Fibroblast of lung (primary cell): ENCODE measurements around the gene POP5. TPM values are rescaled to one million over a fixed set of nuclear protein-coding genes. Genes with fewer than 3 reads are reported as not detected.
A peak's percentile ranks its signal among the peaks of the same experiment; 100 is the strongest.

ENCODE experiments used
- DNase-seq, 2 donors: peaks; one replicate each; pipeline versions ENCODE4 v3.0.0 to v3.0.0-alpha.2; 2010; ENCODE audit warnings: low read depth in 2 of 2
- H2AFZ ChIP-seq: 2 replicates; pipeline ENCODE4 v1.5.1; 2012; ENCODE audit warnings: low read length, control low read depth, inconsistent platforms
- H3K27ac ChIP-seq: 2 replicates; pipeline ENCODE4 v1.5.1; 2011; ENCODE audit warnings: low read length, control low read depth; ENCODE audit not compliant: insufficient read depth
- H3K27me3 ChIP-seq: 2 replicates; pipeline ENCODE4 v1.5.1; 2011; ENCODE audit warnings: mild to moderate bottlenecking, low read length; ENCODE audit not compliant: control insufficient read depth, insufficient read depth
- H3K36me3 ChIP-seq: 2 replicates; pipeline ENCODE4 v1.5.1; 2011; ENCODE audit warnings: low read length; ENCODE audit not compliant: control insufficient read depth, insufficient read depth
- H3K4me1 ChIP-seq: 2 replicates; pipeline ENCODE4 v1.5.1; 2011; ENCODE audit warnings: low read length; ENCODE audit not compliant: control insufficient read depth, insufficient read depth; ENCODE audit errors: extremely low read depth
- H3K4me2 ChIP-seq: 2 replicates; pipeline ENCODE4 v1.5.1; 2011; ENCODE audit warnings: low read length, control low read depth; ENCODE audit not compliant: insufficient read depth; ENCODE audit errors: extremely low read depth
- H3K4me3 ChIP-seq, 4 experiments: fragments of 200-600 bp in 1 of 4; sonication (generic) in 1 of 4; replicated peaks in 1 of 4; 2 replicates each; pipeline ENCODE4 v1.5.1; 2011 to 2016; ENCODE audit warnings: low read length in 4 of 4, low read depth in 3 of 4, mild to moderate bottlenecking in 3 of 4, control low read depth in 2 of 4, inconsistent platforms in 1 of 4, mixed read lengths in 1 of 4; ENCODE audit not compliant: insufficient read depth in 1 of 4; ENCODE audit errors: control extremely low read depth in 1 of 4
- H3K79me2 ChIP-seq: 2 replicates; pipeline ENCODE4 v1.5.1; 2012; ENCODE audit warnings: mild to moderate bottlenecking, low read length, inconsistent platforms; ENCODE audit not compliant: control insufficient read depth, insufficient read depth
- H3K9ac ChIP-seq: 2 replicates; pipeline ENCODE4 v1.5.1; 2011; ENCODE audit warnings: mild to moderate bottlenecking, low read length, control low read depth; ENCODE audit not compliant: insufficient read depth
- H3K9me3 ChIP-seq: 2 replicates; pipeline ENCODE4 v1.5.1; 2012; ENCODE audit warnings: low read depth, low read length; ENCODE audit not compliant: control insufficient read depth, insufficient read depth
- H4K20me1 ChIP-seq: 2 replicates; pipeline ENCODE4 v1.5.1; 2011; ENCODE audit warnings: low read length; ENCODE audit not compliant: control insufficient read depth, insufficient read depth; ENCODE audit errors: extremely low read depth
- EZH2 ChIP-seq: IDR thresholded peaks from 2 replicates; pipeline ENCODE4 v1.5.1; 2012; ENCODE audit warnings: low read length, control low read depth, mild to moderate bottlenecking; ENCODE audit errors: missing control alignments
- polyA plus RNA-seq, 2 donors: library from polyadenylated mRNA; depleted of rRNA in 1 of 2; stranded (reverse) in 1 of 2; unstranded in 1 of 2; fragments of >200 nt; gene quantifications; 2 replicates each; pipeline ENCODE4 v1.2.1, GENCODE V29; 2011 to 2012; ENCODE audit warnings: missing spikeins in 1 of 2
- total RNA-seq: library from RNA; depleted of rRNA; stranded (reverse); fragments of >200 nt; gene quantifications from 2 replicates; pipeline ENCODE4 v1.2.1, GENCODE V29; 2014
- TF ChIP-seq, protein P1 (sequence below), 2 donors: IDR thresholded peaks in 1 of 2; conservative IDR thresholded peaks in 1 of 2; 1 replicate in 1 of 2; 2 replicates in 1 of 2; pipeline ENCODE4 v1.5.1; 2011 to 2012; ENCODE audit warnings: low read length in 2 of 2, control low read depth in 1 of 2, inconsistent platforms in 1 of 2, low read depth in 1 of 2, mild to moderate bottlenecking in 1 of 2

Gene POP5
- total and polyA plus RNA-seq, 2 donors (not counting 1 experiment from before 2014, with no cell fraction given) = 28.6 to 50.3 TPM

DNA sequence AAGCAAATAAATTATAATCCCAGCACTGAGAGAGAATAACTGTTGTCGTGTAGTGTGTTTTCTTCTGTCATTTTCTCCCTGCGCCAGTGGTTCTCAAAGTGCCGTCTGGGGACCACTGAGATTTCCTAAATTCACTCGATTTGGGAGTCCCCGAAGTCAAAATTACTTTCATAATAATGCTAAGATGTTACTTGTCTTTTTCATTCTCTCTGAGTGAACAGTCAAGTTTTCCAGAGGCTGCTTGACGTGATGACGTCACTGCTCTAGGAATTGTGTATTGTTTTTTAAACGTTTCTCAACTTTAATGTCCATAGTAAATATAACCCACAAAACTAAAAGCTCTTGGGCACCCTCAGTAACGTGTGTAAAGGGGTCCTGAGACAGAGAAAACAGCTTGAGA, 796 bp upstream of the POP5 start:
- peak overlapping the region; percentile 89 to 97 (median 95) for H3K4me3 ChIP-seq
- H3K9ac ChIP-seq = no peak overlapping the region
- peak overlapping the region; percentile 97 for H2AFZ ChIP-seq
- no peaks in the 10 kb centered on the region for H3K9me3 ChIP-seq
- H3K4me1 ChIP-seq = peaks cover 7% of the 10 kb centered on the region
- H3K4me2 ChIP-seq = peak overlapping the region; percentile 82
- no peaks in the 10 kb centered on the region for H4K20me1 ChIP-seq
- DNase-seq = no peak
- H3K79me2 ChIP-seq = no peaks in the 10 kb centered on the region
- TF ChIP-seq EZH2 = no peak
- TF ChIP-seq, protein P1, sequence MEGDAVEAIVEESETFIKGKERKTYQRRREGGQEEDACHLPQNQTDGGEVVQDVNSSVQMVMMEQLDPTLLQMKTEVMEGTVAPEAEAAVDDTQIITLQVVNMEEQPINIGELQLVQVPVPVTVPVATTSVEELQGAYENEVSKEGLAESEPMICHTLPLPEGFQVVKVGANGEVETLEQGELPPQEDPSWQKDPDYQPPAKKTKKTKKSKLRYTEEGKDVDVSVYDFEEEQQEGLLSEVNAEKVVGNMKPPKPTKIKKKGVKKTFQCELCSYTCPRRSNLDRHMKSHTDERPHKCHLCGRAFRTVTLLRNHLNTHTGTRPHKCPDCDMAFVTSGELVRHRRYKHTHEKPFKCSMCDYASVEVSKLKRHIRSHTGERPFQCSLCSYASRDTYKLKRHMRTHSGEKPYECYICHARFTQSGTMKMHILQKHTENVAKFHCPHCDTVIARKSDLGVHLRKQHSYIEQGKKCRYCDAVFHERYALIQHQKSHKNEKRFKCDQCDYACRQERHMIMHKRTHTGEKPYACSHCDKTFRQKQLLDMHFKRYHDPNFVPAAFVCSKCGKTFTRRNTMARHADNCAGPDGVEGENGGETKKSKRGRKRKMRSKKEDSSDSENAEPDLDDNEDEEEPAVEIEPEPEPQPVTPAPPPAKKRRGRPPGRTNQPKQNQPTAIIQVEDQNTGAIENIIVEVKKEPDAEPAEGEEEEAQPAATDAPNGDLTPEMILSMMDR (conservative IDR thresholded peaks at IDR 0.05 in 1 of 2, IDR thresholded peaks at IDR 0.05 in 1 of 2; ENCODE audit: low read depth in 1 of 2, low read length in 2 of 2) = no peak
- peaks cover 2% of the 10 kb centered on the region for H3K27me3 ChIP-seq
- H3K27ac ChIP-seq = peak overlapping the region; percentile 3
- peaks cover 2% of the 10 kb centered on the region for H3K36me3 ChIP-seq

DNA sequence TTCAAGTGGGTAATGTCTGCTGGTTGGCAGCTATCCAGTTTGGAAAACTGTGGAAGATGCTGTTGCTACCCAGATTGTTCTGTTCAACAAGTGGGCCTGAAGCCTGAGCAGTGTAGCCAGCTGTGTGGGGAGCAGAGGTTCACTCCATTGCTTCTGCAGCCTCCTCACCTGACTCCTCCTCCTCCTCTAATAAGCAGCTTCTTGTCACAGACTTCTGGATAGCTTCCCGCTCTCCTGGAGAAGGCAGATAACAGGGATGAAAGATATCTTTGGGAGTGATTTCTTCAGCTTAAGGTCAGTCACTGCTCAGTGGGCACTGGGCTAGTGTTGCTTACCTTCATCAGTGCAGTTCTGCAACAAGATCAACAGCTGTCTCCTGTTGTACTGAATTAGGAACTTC, 2.0 kb downstream of the POP5 start:
- DNase-seq = no peak
- Histone ChIP-seq H2AFZ (no peak overlapping the region), H3K9ac (no peak overlapping the region), H3K27ac (no peak overlapping the region), H3K79me2 (no peaks in the 10 kb centered on the region), H3K9me3 (no peaks in the 10 kb centered on the region), H3K36me3 (peaks cover 13% of the 10 kb centered on the region), H3K4me1 (peaks cover 7% of the 10 kb centered on the region), H3K4me2 (no peak overlapping the region), H3K4me3 (no peak overlapping the region), H3K27me3 (no peaks in the 10 kb centered on the region), H4K20me1 (no peaks in the 10 kb centered on the region)
- TF ChIP-seq EZH2 = no peak
- TF ChIP-seq, protein P1 (conservative IDR thresholded peaks at IDR 0.05 in 1 of 2, IDR thresholded peaks at IDR 0.05 in 1 of 2; ENCODE audit: low read depth in 1 of 2, low read length in 2 of 2) = no peak

DNA sequence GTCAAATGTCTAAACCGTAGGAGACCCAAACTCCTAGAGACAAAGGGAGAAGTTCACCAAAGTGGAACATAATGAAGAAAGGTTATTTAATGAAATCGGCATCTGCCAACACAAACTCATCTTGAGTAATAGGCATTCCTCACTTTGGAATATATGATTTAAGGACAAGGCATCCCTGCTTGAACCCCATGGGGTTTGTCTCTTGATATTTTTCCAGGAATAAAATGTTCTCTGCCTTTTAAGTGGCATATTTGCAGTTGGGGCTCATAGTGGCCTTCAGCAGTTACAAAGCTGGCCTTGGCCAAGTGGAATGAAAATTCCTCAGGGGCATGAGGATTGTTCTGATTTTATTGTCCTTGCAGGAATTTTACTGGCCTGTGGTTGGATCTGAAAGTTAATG, 7.1 kb downstream of the POP5 start:
- no peak for TF ChIP-seq EZH2
- TF ChIP-seq, protein P1 (conservative IDR thresholded peaks at IDR 0.05 in 1 of 2, IDR thresholded peaks at IDR 0.05 in 1 of 2; ENCODE audit: low read depth in 1 of 2, low read length in 2 of 2) = no peak

More for the DNA sequence above, 7.1 kb downstream of the POP5 start:
- no peak overlapping the region for H3K27ac ChIP-seq
- no peaks in the 10 kb centered on the region for H4K20me1 ChIP-seq
- no peaks in the 10 kb centered on the region for H3K27me3 ChIP-seq
- no peak overlapping the region for H3K4me2 ChIP-seq
- no peak overlapping the region for H3K9ac ChIP-seq
- DNase-seq = no peak
- no peak overlapping the region for H2AFZ ChIP-seq
- H3K36me3 ChIP-seq = peaks cover 18% of the 10 kb centered on the region
- no peaks in the 10 kb centered on the region for H3K79me2 ChIP-seq
- H3K4me1 ChIP-seq = no peaks in the 10 kb centered on the region
- no peaks in the 10 kb centered on the region for H3K9me3 ChIP-seq
- H3K4me3 ChIP-seq = no peak overlapping the region
